Right hindlimb (tissue), 1 donor: ENCODE data around the gene SNCB.
"Not testable (repeated sequence)": the region's sequence is repeated elsewhere in the genome, so short reads cannot be mapped to it uniquely, and the experiment has no call there.

Experiments used
- DNase-seq: peaks from one replicate; pipeline ENCODE4 v3.0.0-alpha.2; 2018

The SNCB gene

GRCh38 chr5:176620333-176620981 lies 9.9 kb downstream of the SNCB start:
- no peak for DNase-seq

GRCh38 chr5:176619569-176620332 lies 10.6 kb downstream of the SNCB start:
- DNase-seq, result no peak

- peak; percentile 78 for DNase-seq
These were observed 11.1 kb downstream of the SNCB start for GRCh38 chr5:176619203-176619568.

GRCh38 chr5:176618783-176619182 lies 11.6 kb downstream of the SNCB start:
- no peak for DNase-seq

- DNase-seq, result no peak
These were observed 13.8 kb downstream of the SNCB start for GRCh38 chr5:176616511-176616910.

- no peak for DNase-seq
These were observed 15.4 kb downstream of the SNCB start for GRCh38 chr5:176614805-176615478.

GRCh38 chr5:176612855-176613254 lies 17.5 kb downstream of the SNCB start:
- DNase-seq, result no peak

GRCh38 chr5:176612008-176612407 lies 18.3 kb downstream of the SNCB start:
- DNase-seq, result no peak

- peak; percentile 85 for DNase-seq
These were observed 18.9 kb downstream of the SNCB start for GRCh38 chr5:176611435-176611834.

GRCh38 chr5:176610435-176610773 lies 19.9 kb downstream of the SNCB start:
- no peak for DNase-seq

GRCh38 chr5:176609724-176610434 lies 20.5 kb downstream of the SNCB start, which contains the start of gene GPRIN1:
TSS of gene GPRIN1 (minus strand) at chr5:176610156. CDS start at chr5:176599834, 10,322 bp downstream.
- DNase-seq, result peak; percentile 68

GRCh38 chr5:176608937-176609723 lies 21.2 kb downstream of the SNCB start:
- DNase-seq, result no peak

GRCh38 chr5:176608142-176608705 lies 22.1 kb downstream of the SNCB start:
- DNase-seq, result no peak

- no peak for DNase-seq
These were observed 23.5 kb downstream of the SNCB start for GRCh38 chr5:176606875-176607274.

- DNase-seq, result no peak
These were observed 24.3 kb downstream of the SNCB start for GRCh38 chr5:176606032-176606431.

GRCh38 chr5:176603091-176603490 lies 27.2 kb downstream of the SNCB start:
- DNase-seq, result no peak

- DNase-seq, result no peak
These were observed 28.3 kb downstream of the SNCB start for GRCh38 chr5:176601901-176602482.

- DNase-seq, result not testable (repeated sequence)
These were observed 30.4 kb downstream of the SNCB start for GRCh38 chr5:176599749-176600430.

GRCh38 chr5:176597417-176598389 lies 32.6 kb downstream of the SNCB start:
- no peak for DNase-seq
